Coronary artery (tissue), 2 donors: ENCODE results near the gene SEPTIN11.

ENCODE experiments used
- DNase-seq: peaks from one replicate; pipeline ENCODE4 v3.0.0-alpha.2; 2017; ENCODE audit warnings: low spot score
- H3K27ac ChIP-seq, 2 donors: fragments of 200-600 bp; sonication (generic); one replicate each; pipeline ENCODE4 v1.5.1; 2016 to 2019
- H3K4me3 ChIP-seq: fragments of 200-600 bp; sonication (generic); 2 replicates; pipeline ENCODE4 v1.5.1; 2016; ENCODE audit warnings: mild to moderate bottlenecking, moderate library complexity
- CTCF ChIP-seq: fragments of 200-600 bp; sonication (generic); IDR thresholded peaks from one replicate; pipeline ENCODE4 v1.5.1; 2019; ENCODE audit warnings: antibody characterized with exemption

Gene SEPTIN11

GRCh38 chr4:76949276-76950051 lies at the start of gene SEPTIN11:
TSS of gene SEPTIN11 (plus strand) at chr4:76949752. CDS start at chr4:76949904, 152 bp downstream.
- no peak for TF ChIP-seq CTCF
- Histone ChIP-seq H3K4me3 (peak within 1 kb of the TSS; percentile 88), H3K27ac (peak within 1 kb of the TSS; percentile 84 to 92)
- peak; percentile 96 for DNase-seq

- DNase-seq = no peak
- no peak overlapping the region for H3K4me3 ChIP-seq
- no peak overlapping the region for H3K27ac ChIP-seq
- no peak for TF ChIP-seq CTCF
Observed at GRCh38 chr4:76902233-76902890, 47.2 kb upstream of the SEPTIN11 start.

GRCh38 chr4:76904646-76905190 lies 44.8 kb upstream of the SEPTIN11 start:
- Histone ChIP-seq H3K4me3 (no peak overlapping the region), H3K27ac (no peak overlapping the region)
- TF ChIP-seq CTCF = no peak
- no peak for DNase-seq

GRCh38 chr4:76905521-76905920 lies 44.0 kb upstream of the SEPTIN11 start:
- H3K4me3 ChIP-seq = no peak overlapping the region
- TF ChIP-seq CTCF = no peak
- DNase-seq = no peak
- no peak overlapping the region for H3K27ac ChIP-seq

GRCh38 chr4:76909711-76910110 lies 39.8 kb upstream of the SEPTIN11 start:
- no peak for TF ChIP-seq CTCF
- DNase-seq = no peak
- H3K4me3 ChIP-seq = no peak overlapping the region
- H3K27ac ChIP-seq = no peak overlapping the region

GRCh38 chr4:76920715-76921114 lies 28.8 kb upstream of the SEPTIN11 start:
- DNase-seq = no peak
- TF ChIP-seq CTCF = no peak
- H3K27ac ChIP-seq = no peak overlapping the region
- H3K4me3 ChIP-seq = no peak overlapping the region
